ENCODE measurements around the gene SF1. TPM values are rescaled to one million over a fixed set of nuclear protein-coding genes. Genes with fewer than 3 reads are reported as not detected.
A peak's percentile ranks its signal among the peaks of the same experiment; 100 is the strongest.
"Not testable (repeated sequence)": the region's sequence is repeated elsewhere in the genome, so short reads cannot be mapped to it uniquely, and the experiment has no call there.

Gene SF1
- total RNA-seq (ENCODE audit: insufficient read depth, low replicate concordance) = 120 TPM

DNA sequence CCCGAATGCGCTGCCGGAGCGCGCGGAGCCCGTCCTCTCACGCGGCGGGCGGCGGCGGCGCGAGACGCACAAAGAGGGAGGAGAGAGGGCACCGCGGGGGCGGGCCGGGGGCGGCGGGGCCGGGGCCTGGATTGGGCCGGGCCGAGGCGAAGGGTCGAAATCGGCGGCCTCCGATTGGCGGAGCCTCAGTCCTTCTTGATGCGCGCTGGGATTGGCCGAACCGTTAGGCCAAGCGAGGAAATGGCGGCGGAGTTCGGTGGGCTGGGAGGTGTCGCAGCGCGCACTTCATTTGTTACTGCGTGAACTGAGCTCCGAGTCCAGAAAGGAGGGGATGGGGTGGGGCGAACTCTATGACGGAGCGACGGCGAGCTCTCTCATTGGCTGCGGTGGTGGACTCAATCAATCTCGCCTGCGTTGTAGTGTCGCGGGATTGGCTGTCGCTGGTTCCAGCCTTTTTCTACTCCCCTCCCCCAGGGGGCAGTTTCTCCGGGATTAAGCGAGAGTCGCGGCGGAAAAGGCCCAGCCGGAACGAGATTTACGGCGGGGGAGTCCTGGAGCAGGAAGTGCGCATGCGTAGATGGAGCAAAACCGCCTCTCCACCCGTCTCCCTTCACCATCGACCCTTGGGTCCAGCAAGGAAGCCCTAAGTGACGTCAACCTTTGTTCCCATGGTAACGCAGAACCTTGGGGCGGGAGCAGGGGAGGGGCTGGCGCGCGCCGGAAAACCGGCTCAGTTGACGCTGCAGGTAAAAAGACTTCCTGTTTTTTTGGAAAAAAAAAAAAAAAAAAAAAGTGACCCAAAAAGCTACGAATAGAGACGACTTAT is at the start of gene SF1:
Gene SF1 (minus strand): TSS at position 70 of the 826 bp plus-strand sequence. CDS start 150 bp downstream, outside the sequence.
- peak; percentile 100 for DNase-seq (ENCODE audit: low spot score)

GRCh38 chr11:64827451-64827839 is 49.1 kb upstream of the SF1 start:
- no peak for DNase-seq (ENCODE audit: low spot score)

GRCh38 chr11:64826578-64827450 is 48.5 kb upstream of the SF1 start:
- no peak for DNase-seq (ENCODE audit: low spot score)

DNA sequence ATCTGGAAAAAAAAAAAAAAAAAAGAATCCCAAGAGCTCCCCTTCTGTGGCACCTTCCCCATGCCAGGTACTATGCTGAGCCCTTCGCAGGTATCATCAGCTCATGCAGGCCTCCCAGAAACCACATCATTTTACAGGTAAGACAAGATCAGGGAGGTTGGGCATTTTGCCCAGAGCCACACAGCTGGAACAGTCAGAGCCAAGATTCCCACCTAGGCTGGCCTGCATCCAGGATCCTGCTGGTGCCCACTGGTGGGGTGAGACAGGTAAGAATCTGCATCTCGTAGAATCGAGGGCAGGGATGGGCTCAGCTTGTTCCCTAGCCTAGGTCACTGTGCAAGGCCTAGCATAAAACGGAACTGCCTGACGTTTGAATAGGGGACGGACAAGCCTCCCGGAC is 47.7 kb upstream of the SF1 start:
- no peak for DNase-seq (ENCODE audit: low spot score)

- DNase-seq (ENCODE audit: low spot score) = no peak
Observed at GRCh38 chr11:64823568-64824119, 45.3 kb upstream of the SF1 start.

DNA sequence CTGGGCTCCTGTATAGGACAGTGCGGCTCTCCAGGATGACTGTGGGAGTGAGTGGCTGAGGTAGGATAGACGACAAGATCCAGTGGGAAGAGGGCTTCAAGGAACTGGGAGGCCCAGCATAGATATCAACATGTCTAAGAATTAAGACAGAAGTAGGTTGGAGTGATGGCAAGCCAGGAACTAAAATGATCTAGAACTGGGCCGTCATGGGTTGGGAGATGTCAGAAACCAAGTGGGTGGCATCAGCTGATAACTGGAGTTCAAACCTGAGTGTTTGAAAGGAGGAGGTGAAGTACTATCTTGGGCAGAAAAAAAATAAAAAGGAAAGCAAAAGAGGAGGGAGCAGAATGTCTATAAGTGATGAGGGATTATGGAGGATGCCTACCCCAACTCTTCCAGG is 39.1 kb upstream of the SF1 start:
- DNase-seq (ENCODE audit: low spot score) = no peak

DNA sequence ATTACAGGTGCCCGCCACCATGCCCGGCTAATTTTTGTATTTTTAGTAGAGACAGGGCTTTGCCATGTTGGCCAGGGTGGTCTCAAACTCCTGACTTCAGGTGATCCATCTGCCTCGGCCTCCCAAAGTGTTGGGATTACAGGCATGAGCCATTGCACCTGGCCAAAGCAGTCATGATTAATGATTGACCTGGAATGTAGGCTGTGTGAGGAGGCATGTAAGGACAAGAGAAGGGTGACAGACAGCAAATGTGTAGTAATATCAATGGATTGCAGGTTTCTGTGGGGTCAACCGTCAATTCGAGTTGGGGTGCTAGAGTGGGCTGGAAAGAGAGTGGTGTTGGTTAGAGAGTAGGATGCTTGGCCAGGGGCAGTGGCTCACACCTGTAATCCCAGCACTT is 37.1 kb upstream of the SF1 start:
- DNase-seq (ENCODE audit: low spot score) = not testable (repeated sequence)

- DNase-seq (ENCODE audit: low spot score) = no peak
Observed at GRCh38 chr11:64814712-64815187, 36.4 kb upstream of the SF1 start.

DNA sequence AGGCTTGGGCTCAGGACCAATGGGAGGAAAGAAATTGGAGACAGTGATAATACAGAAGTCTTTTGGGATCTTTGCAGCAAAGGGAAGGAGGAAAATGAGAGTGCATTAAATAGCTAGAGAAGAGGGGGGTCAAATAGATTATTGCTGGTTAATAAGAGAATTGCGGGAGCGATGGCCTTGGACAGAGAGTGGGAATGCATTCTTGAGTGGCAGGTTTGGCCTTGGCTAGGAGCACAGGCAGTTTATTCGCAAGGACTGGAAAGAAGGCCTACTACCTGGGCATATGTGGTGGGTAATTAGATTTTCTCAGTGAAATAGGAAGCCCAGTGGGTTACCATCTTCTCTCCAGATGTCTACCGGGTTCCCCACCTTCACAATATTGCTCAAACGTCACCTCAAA is 35.5 kb upstream of the SF1 start:
- DNase-seq (ENCODE audit: low spot score) = no peak

- no peak for DNase-seq (ENCODE audit: low spot score)
Observed at GRCh38 chr11:64810891-64811272, 32.5 kb upstream of the SF1 start.

GRCh38 chr11:64810271-64810890 is 32.0 kb upstream of the SF1 start, which contains the start of gene MEN1:
Gene MEN1 (minus strand): TSS chr11:64810551. CDS start chr11:64810109, 442 bp downstream.
- peak; percentile 99 for DNase-seq (ENCODE audit: low spot score)

DNA sequence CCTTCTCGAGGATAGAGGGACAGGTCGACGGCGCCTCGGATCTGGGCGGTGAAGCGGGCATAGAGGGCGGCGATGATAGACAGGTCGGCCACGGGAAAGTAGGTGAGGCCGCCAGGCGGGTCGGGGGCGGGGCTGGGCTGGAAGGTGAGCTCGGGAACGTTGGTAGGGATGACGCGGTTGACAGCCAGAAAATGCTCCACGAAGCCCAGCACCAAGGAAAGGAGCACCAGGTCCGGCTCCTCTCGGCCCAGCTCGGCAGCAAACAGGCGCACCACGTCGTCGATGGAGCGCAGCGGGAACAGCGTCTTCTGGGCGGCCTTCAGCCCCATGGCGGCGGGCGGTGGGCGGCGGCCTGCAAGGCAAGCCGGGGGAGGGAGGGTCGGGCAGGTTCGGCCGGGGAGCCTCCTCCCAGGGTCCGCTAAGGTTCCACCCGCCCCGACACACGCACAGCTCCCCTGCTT is 31.5 kb upstream of the SF1 start:
- peak; percentile 20 for DNase-seq (ENCODE audit: low spot score)

- no peak for DNase-seq (ENCODE audit: low spot score)
Observed at GRCh38 chr11:64805481-64805880, 27.1 kb upstream of the SF1 start.

DNA sequence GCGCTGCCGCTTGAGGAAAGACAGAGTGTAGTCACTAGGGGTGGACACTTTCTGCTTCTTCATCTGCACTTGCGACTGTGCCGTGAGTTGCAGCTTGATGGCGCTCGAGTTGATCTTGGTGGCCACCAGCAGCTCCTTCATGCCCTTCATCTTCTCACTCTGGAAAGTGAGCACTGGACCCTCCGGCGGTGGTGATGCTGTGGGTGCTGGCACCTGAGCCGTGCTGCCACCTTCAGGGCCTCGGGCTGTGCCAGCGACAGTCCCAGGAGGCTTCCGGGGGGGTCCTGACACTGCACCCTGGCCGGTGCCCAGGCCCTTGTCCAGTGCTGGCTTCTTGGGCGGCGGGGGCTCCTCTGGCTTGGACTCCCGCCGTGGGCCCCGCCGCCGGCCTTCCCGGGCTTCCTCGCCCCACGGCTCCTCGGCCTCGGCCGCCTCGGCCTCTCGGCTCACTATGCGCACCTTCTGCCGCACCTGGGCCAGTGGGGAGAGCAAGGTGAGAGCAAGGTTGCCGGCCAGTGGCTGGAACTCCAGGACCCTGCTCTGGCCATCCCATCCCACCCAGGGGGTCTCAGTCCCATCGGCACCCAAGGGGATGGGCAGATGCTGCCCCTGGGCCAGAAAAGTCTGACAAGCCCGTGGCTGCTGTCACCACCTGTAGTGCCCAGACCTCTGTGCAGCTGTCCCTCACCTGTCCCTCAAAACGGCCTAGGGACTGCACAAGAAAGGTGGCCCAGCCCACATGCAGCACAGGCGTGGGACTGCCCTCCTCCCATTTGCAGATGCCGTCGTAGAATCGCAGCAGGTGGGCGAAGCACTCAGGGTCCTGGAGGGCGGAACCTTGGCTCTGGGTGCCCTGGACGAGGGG is 26.2 kb upstream of the SF1 start:
- no peak for DNase-seq (ENCODE audit: low spot score)

GRCh38 chr11:64803846-64804345 is 25.6 kb upstream of the SF1 start:
- no peak for DNase-seq (ENCODE audit: low spot score)

DNA sequence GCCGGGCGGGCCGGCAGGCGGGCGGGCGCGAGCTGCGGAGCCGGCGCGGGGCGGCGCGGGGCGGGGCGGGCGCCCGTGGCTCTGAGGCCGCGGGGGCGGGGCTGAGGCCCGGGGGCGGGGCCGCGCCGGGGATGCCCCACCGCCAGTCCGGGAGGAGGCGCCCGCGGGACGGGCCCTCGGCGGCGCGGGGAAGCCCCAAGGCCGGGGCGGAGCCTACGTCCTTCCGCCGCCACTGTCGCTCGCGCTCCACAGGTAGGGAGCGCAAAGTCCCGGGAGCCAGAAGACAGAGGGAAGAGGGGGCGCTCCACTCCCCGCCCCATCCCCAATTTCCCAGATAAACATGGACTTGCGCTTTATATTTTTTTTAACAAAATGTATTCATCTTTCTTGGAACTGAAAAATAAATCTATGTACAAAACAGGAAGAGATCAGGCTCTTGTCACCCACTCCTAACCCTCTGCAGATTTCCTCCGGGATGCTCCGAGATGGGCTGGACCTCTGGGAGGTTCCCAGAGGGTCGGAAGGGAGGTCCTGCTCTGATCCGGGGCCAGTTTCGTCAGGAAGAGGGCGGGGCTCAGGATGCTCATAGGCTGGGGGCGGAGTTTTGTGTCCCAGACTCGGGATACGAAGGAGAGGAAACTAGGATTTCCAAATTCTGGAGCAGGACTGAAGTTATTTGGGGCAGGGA is 25.0 kb upstream of the SF1 start, which contains the start of gene MAP4K2:
Gene MAP4K2 (minus strand): TSS at position 57 of the 688 bp plus-strand sequence. CDS start 65 bp downstream, outside the sequence.
- DNase-seq (ENCODE audit: low spot score) = peak; percentile 94

GRCh38 chr11:64802370-64803157 is 24.2 kb upstream of the SF1 start:
- no peak for DNase-seq (ENCODE audit: low spot score)

- no peak for DNase-seq (ENCODE audit: low spot score)
Observed at GRCh38 chr11:64801561-64802369, 23.4 kb upstream of the SF1 start.
